GM18505 (cell line): Measurements from ENCODE around the gene ZNF776.

Source experiments
- ATAC-seq: cut with Tn5 transposase; IDR thresholded peaks from one replicate; pipeline ENCODE4 v1.9.1; 2021; ENCODE audit not compliant: unreplicated experiment
- POLR2A ChIP-seq: IDR thresholded peaks from 4 replicates; pipeline ENCODE4 v1.6.1; 2011; ENCODE audit warnings: borderline replicate concordance; ENCODE audit not compliant: insufficient read depth, insufficient read length; ENCODE audit errors: extremely low read depth

Gene ZNF776

GRCh38 chr19:57800696-57801095 is 54.1 kb downstream of the ZNF776 start:
- no peak for ATAC-seq
- TF ChIP-seq POLR2A, result no peak

- TF ChIP-seq POLR2A, result no peak
- no peak for ATAC-seq
Observed at GRCh38 chr19:57802269-57802668, 55.7 kb downstream of the ZNF776 start.

- ATAC-seq, result no peak
- TF ChIP-seq POLR2A, result no peak
Observed at GRCh38 chr19:57803265-57803593, 56.6 kb downstream of the ZNF776 start.

- ATAC-seq, result no peak
- TF ChIP-seq POLR2A, result no peak
Observed at GRCh38 chr19:57803594-57804325, 57.1 kb downstream of the ZNF776 start.

- TF ChIP-seq POLR2A, result no peak
- no peak for ATAC-seq
Observed at GRCh38 chr19:57807541-57807940, 60.9 kb downstream of the ZNF776 start.
